ENCODE data around the gene SLC12A8. TPM values are rescaled to one million over a fixed set of nuclear protein-coding genes. Genes with fewer than 3 reads are reported as not detected.

The SLC12A8 gene
- total and polyA plus RNA-seq, 9 of the 15 experiments (the other 6 are each of a cell fraction or from before 2014, with no cell fraction given): 0.04 to 0.33 (median 0.09) TPM; not detected in 4

GRCh38 chr3:125085166-125085565, 127.4 kb downstream of the SLC12A8 start:
- intact Hi-C loops (cut with micrococcal nuclease) (no loop called here), in situ Hi-C loops (cut with MboI) (no loop called here)
- no peak overlapping the region for H2AFZ ChIP-seq (ENCODE audit: low read depth, low read length)
- BruUV-seq (replicated peaks): no TSS peak
- H3K9me1 ChIP-seq (ENCODE audit: control insufficient read depth, insufficient read depth, low read length): no peaks in the 10 kb centered on the region
- H3K36me3 ChIP-seq (ENCODE audit: control insufficient read depth, insufficient read depth, low read length): no peaks in the 10 kb centered on the region
- no peak overlapping the region for H3K4me2 ChIP-seq (ENCODE audit: insufficient read depth, low read length)
- no peak overlapping the region for H3K4me3 ChIP-seq
- H3K27me3 ChIP-seq (ENCODE audit: control insufficient read depth in 2 of 2, insufficient read depth in 2 of 2, low read length in 2 of 2): peaks cover 0 to 8% of the 10 kb centered on the region in 2 experiments; a peak in 2 of 5 replicates
- ChIA-PET CTCF (ENCODE audit: low intra/inter-chr PET ratio) (no interaction called here), POLR2A (interaction anchor here (0.9 kb wide), 1 partner anchor 24 kb away, joined by 3 read pairs; no protein-coding TSS in a partner anchor)
- DNase-seq (ENCODE audit: extremely low read depth in 1 of 4, low spot score in 3 of 4) (no peak), FAIRE-seq (no peak), ATAC-seq (no peak)
- H3K9ac ChIP-seq (ENCODE audit: insufficient read depth in 1 of 2, low read depth in 2 of 2, low read length in 2 of 2): no peak overlapping the region
- no peaks in the 10 kb centered on the region for H4K20me1 ChIP-seq (replicated peaks; ENCODE audit: control insufficient read depth, insufficient read depth, low read length)
- H3K9me3 ChIP-seq (replicated peaks; ENCODE audit: control insufficient read depth, insufficient read depth, low read depth, low read length): no peaks in the 10 kb centered on the region
- H3K4me1 ChIP-seq (replicated peaks in 1 of 2; ENCODE audit: control insufficient read depth in 2 of 2, insufficient read depth in 2 of 2, low read length in 2 of 2): no peaks in the 10 kb centered on the region
- H3K79me2 ChIP-seq (ENCODE audit: control insufficient read depth, insufficient read depth, low read length): no peaks in the 10 kb centered on the region
- no peak overlapping the region for H3K27ac ChIP-seq (ENCODE audit: extremely low read depth, low read depth, low read length)
- no peak for TF ChIP-seq ZBTB33 (CRISPR knock-in tag; IDR thresholded peaks at IDR 0.05)
- TF ChIP-seq PML (IDR thresholded peaks at IDR 0.05; ENCODE audit: low read length): no peak
- TF ChIP-seq ZNF511 (CRISPR knock-in tag; IDR thresholded peaks at IDR 0.05): no peak
- no peak for TF ChIP-seq CXXC5 (CRISPR knock-in tag; IDR thresholded peaks at IDR 0.05)
- no peak for TF ChIP-seq CTCF (IDR thresholded peaks at IDR 0.05 in 2 of 3, conservative IDR thresholded peaks at IDR 0.05 in 1 of 3; ENCODE audit: insufficient read depth in 2 of 3, low read depth in 1 of 3, low read length in 3 of 3)
- TF ChIP-seq PRPF4 (IDR thresholded peaks at IDR 0.05; ENCODE audit: insufficient read depth, low read depth, low read length, poor library complexity, severe bottlenecking): no peak
- no peak for TF ChIP-seq KLF6 (CRISPR knock-in tag; IDR thresholded peaks at IDR 0.05; ENCODE audit: borderline replicate concordance)
- no peak for TF ChIP-seq ZBTB2 (IDR thresholded peaks at IDR 0.05)
- TF ChIP-seq RBM14 (IDR thresholded peaks at IDR 0.05; ENCODE audit: borderline replicate concordance, insufficient read depth, low read depth, low read length): no peak
- TF ChIP-seq ETV5 (CRISPR knock-in tag; IDR thresholded peaks at IDR 0.05; ENCODE audit: low read depth): no peak
- TF ChIP-seq NCOR1 (IDR thresholded peaks at IDR 0.05): no peak
- no peak for TF ChIP-seq GTF2B (IDR thresholded peaks at IDR 0.05; ENCODE audit: extremely low read depth, insufficient read length)
- no peak for TF ChIP-seq ZNF436 (CRISPR knock-in tag; IDR thresholded peaks at IDR 0.05)
- TF ChIP-seq ATF3 (IDR thresholded peaks at IDR 0.05): no peak
- no peak for TF ChIP-seq ATF3 (CRISPR knock-in tag; conservative IDR thresholded peaks at IDR 0.05)
- no peak for TF ChIP-seq NR3C1 (CRISPR knock-in tag; IDR thresholded peaks at IDR 0.05)
